DMS153 treated with DMSO at 0.1 percent for 48 hours (cell line): Measurements from ENCODE around the gene LRMDA.
A peak's percentile ranks its signal among the peaks of the same experiment; 100 is the strongest.

Experiments used
- DNase-seq: peaks from one replicate; lab custom pipeline; 2025; ENCODE audit not compliant: unreplicated experiment; lab: John Stamatoyannopoulos, UW

The LRMDA gene

GRCh38 chr10:76034353-76035205, 603.2 kb downstream of the LRMDA start:
- DNase-seq = peak; percentile 24

- DNase-seq = no peak
These were observed 604.0 kb downstream of the LRMDA start for GRCh38 chr10:76035206-76036110.

- DNase-seq = peak; percentile 73
These were observed 604.9 kb downstream of the LRMDA start for GRCh38 chr10:76036111-76036940.

GRCh38 chr10:76036962-76037361, 605.5 kb downstream of the LRMDA start:
- DNase-seq = no peak

GRCh38 chr10:76037531-76038155, 606.2 kb downstream of the LRMDA start:
- no peak for DNase-seq

GRCh38 chr10:76038696-76039095, 607.3 kb downstream of the LRMDA start:
- no peak for DNase-seq

GRCh38 chr10:76040107-76040829, 608.8 kb downstream of the LRMDA start:
- DNase-seq = no peak

GRCh38 chr10:76040830-76041220, 609.4 kb downstream of the LRMDA start:
- DNase-seq = no peak

- no peak for DNase-seq
These were observed 610.1 kb downstream of the LRMDA start for GRCh38 chr10:76041551-76041950.

GRCh38 chr10:76043261-76043660, 611.8 kb downstream of the LRMDA start:
- no peak for DNase-seq

GRCh38 chr10:76044751-76045150, 613.3 kb downstream of the LRMDA start:
- DNase-seq = no peak

- DNase-seq = no peak
These were observed 613.8 kb downstream of the LRMDA start for GRCh38 chr10:76045174-76045573.

- DNase-seq = no peak
These were observed 616.1 kb downstream of the LRMDA start for GRCh38 chr10:76047521-76047920.

- DNase-seq = no peak
These were observed 618.3 kb downstream of the LRMDA start for GRCh38 chr10:76049581-76050290.

GRCh38 chr10:76050291-76050625, 618.8 kb downstream of the LRMDA start:
- no peak for DNase-seq

- peak; percentile 54 for DNase-seq
These were observed 619.8 kb downstream of the LRMDA start for GRCh38 chr10:76051007-76051936.

GRCh38 chr10:76052682-76053503, 621.5 kb downstream of the LRMDA start:
- DNase-seq = no peak
